MCF 10A (cell line): ENCODE results near the gene KIF12. TPM values are rescaled to one million over a fixed set of nuclear protein-coding genes. Genes with fewer than 3 reads are reported as not detected.
"Not testable (repeated sequence)": the region's sequence is repeated elsewhere in the genome, so short reads cannot be mapped to it uniquely, and the experiment has no call there.

Experiments
- BruUV-seq: library from RNA; stranded (reverse); fragments of 400-500 nt; replicated peaks from 2 replicates; lab custom pipeline; 2021; lab: Mats Ljungman, UMichigan
- CTCF ChIA-PET: fragments of 300-600 bp; sonication (Branson Sonifier 250); formaldehyde crosslinking; extraction: SDS; loops from one replicate; lab custom pipeline; 2021; ENCODE audit warnings: antibody characterized with exemption, inconsistent platforms; lab: Yijun Ruan, JAX
- POLR2A ChIA-PET: fragments of 300-600, 350-650 bp; sonication (Branson Sonifier 250); formaldehyde crosslinking; extraction: SDS; loops from one replicate; lab custom pipeline; 2020; ENCODE audit warnings: antibody characterized with exemption, inconsistent platforms; lab: Yijun Ruan, JAX
- DNase-seq: peaks from one replicate; pipeline ENCODE4 v3.0.0-alpha.2; 2018; ENCODE audit not compliant: unreplicated experiment
- H3K27ac Mint-ChIP-seq: one replicate; pipeline ENCODE4 v1.8.0; 2022; ENCODE audit warnings: mild to moderate bottlenecking, low read depth, mixed read lengths; ENCODE audit not compliant: unreplicated experiment
- H3K27me3 Mint-ChIP-seq: one replicate; pipeline ENCODE4 v1.8.0; 2022; ENCODE audit warnings: mixed read lengths; ENCODE audit not compliant: insufficient read depth, unreplicated experiment
- H3K36me3 Mint-ChIP-seq: one replicate; pipeline ENCODE4 v1.8.0; 2022; ENCODE audit warnings: mild to moderate bottlenecking, moderate library complexity, mixed read lengths; ENCODE audit not compliant: insufficient read depth, unreplicated experiment
- H3K4me1 Mint-ChIP-seq: one replicate; pipeline ENCODE4 v1.8.0; 2022; ENCODE audit warnings: mixed read lengths; ENCODE audit not compliant: insufficient read depth, unreplicated experiment
- H3K4me3 Mint-ChIP-seq: one replicate; pipeline ENCODE4 v1.8.0; 2022; ENCODE audit warnings: mild to moderate bottlenecking, moderate library complexity, mixed read lengths; ENCODE audit not compliant: unreplicated experiment
- H3K9me3 Mint-ChIP-seq: one replicate; pipeline ENCODE4 v1.8.0; 2022; ENCODE audit warnings: mixed read lengths; ENCODE audit not compliant: unreplicated experiment
- CTCF ChIP-seq: fragments of 200-600 bp; IDR thresholded peaks from one replicate; pipeline ENCODE4 v1.8.0; 2022; ENCODE audit warnings: antibody characterized with exemption, mild to moderate bottlenecking; ENCODE audit not compliant: unreplicated experiment
- intact Hi-C: fragments of 100-400 bp; cut with micrococcal nuclease; formaldehyde crosslinking; loops from 2 replicates; pipeline ENCODE4 v1.14.1; 2022
- total RNA-seq: library from RNA; stranded (reverse); gene quantifications from 2 replicates; pipeline ENCODE4 v1.2.3, GENCODE V29; 2022

The KIF12 gene
- total RNA-seq, 1 experiment from 2014 or later, result not detected

DNA sequence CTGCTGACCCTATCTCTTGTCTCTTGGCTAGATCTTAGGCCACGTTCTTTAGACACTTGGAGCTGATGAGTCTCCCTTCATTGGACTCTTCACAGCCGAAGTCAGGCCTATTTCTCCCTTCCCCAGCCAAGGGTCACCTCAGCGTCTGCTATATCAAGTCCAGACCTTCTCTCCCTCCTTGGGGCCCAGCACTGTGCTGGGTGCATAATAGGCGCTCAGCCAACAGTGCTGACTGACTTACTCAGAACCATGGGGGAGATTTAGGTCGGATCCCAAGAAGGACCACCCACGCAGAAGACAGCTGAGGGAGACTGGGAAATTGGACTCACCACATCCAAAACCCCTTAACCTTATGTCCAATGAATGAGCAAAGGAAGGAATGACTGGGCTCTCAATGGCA lies 15.4 kb downstream of the KIF12 start:
- TF ChIP-seq CTCF, result no peak
- Mint-ChIP-seq H3K36me3 (no peaks in the 10 kb centered on the region), H3K27ac (no peak overlapping the region), H3K4me3 (no peak overlapping the region), H3K9me3 (no peaks in the 10 kb centered on the region), H3K27me3 (no peaks in the 10 kb centered on the region), H3K4me1 (no peaks in the 10 kb centered on the region)
- ChIA-PET POLR2A (interaction anchor here (0.6 to 1.2 kb wide), 2 partner anchors 20 to 138 kb away, joined by 3 read pairs; no protein-coding TSS in a partner anchor), CTCF (interaction anchor here (0.6 to 5.5 kb wide), 30 partner anchors 8 to 885 kb away, joined by 3 to 73 read pairs (median 5); partner anchors contain the start of genes COL27A1 and KIF12)
- no TSS peak for BruUV-seq
- intact Hi-C loops, result no loop called here
- DNase-seq, result no peak

DNA sequence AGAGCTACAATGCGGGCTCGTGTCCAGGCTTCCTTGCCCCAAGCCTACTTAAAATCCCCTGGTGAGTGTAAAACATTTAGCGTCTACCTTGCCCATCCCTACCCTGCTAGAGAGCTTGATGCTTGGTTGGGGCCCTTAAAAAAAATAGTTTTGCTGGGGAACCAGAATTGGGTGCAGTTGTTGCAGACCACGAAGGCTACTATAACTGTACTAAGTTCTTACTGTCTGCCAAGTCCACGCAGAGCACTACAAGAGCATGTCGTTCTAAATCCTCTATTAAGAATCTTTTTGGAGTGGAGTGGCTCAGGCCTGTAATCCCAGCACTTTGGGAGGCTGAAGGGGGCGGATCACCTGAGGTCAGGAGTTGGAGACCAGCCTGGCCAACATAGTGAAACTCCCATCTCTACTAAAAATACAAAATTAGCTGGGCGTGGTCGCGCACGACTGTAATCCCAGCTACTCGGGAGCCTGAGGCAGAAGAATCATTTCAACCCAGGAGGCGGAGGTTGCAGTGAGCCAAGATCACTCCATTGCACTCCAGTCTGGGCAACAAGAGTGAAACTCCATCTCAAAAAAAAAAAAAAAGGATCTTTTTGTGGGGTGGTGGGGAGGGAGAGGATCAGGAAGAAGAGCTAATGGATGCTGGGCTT lies 16.2 kb downstream of the KIF12 start:
- H3K4me3 Mint-ChIP-seq, BruUV-seq, H3K4me1 Mint-ChIP-seq, H3K27ac Mint-ChIP-seq, DNase-seq, H3K9me3 Mint-ChIP-seq, H3K27me3 Mint-ChIP-seq, H3K36me3 Mint-ChIP-seq: not testable (repeated sequence)
- intact Hi-C loops, result loop anchor here (1.0 kb wide), 2 partner anchors 208 to 346 kb away; no protein-coding TSS in a partner anchor
- CTCF ChIA-PET, result interaction anchor here (0.5 to 5.5 kb wide), 55 partner anchors 8 to 878 kb away, joined by 3 to 73 read pairs (median 4); no protein-coding TSS in a partner anchor
- POLR2A ChIA-PET, result interaction anchor here (0.6 to 1.3 kb wide), 4 partner anchors 9 to 206 kb away, joined by 3 to 4 read pairs (median 4); partner anchors contain the start of gene COL27A1

GRCh38 chr9:114082017-114082762 lies 16.9 kb downstream of the KIF12 start:
- POLR2A ChIA-PET, result interaction anchor here (1.2 to 1.3 kb wide), 3 partner anchors 9 to 206 kb away, joined by 3 to 4 read pairs (median 4); partner anchors contain the start of gene COL27A1
- no peak overlapping the region for H3K4me3 Mint-ChIP-seq

More at GRCh38 chr9:114082017-114082762, 16.9 kb downstream of the KIF12 start:
- no TSS peak for BruUV-seq
- peak; percentile 81 for TF ChIP-seq CTCF
- CTCF ChIA-PET, result interaction anchor here (0.5 to 5.5 kb wide), 58 partner anchors 7 to 1069 kb away, joined by 3 to 73 read pairs (median 4); no protein-coding TSS in a partner anchor
- Mint-ChIP-seq H3K9me3 (no peaks in the 10 kb centered on the region), H3K4me1 (no peaks in the 10 kb centered on the region), H3K36me3 (no peaks in the 10 kb centered on the region), H3K27ac (no peak overlapping the region), H3K27me3 (peaks cover 5% of the 10 kb centered on the region)
- intact Hi-C loops, result loop anchor here (1.0 kb wide), 2 partner anchors 209 to 345 kb away; no protein-coding TSS in a partner anchor
- DNase-seq, result peak; percentile 91
